ENCODE measurements around the gene GPS1.

Gene GPS1

GRCh38 chr17:82060001-82060380 is 8.3 kb downstream of the GPS1 start:
- DNase-seq, result no peak

DNA sequence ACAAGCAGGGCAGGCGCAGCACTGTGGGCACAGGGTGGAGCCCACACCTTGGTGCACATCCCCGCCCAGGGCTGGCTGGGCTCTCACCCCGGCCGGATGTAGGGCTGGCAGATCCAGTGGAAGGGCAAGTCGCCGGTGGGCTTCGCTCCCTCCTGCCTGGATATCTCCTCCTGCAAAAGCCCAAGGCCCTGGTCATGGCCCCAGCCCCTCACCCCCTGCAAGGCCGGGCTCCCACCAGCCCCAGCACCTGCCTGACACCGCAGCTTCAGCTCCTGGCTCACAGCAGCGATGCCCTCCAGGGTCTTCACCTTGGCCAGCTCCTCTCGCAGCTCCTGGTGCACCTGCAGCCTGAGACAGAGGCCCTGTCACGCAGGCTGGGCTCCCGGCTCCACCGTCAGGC is 8.9 kb downstream of the GPS1 start:
- DNase-seq, result no peak

GRCh38 chr17:82061047-82061925 is 9.6 kb downstream of the GPS1 start:
- DNase-seq, result no peak

GRCh38 chr17:82062076-82062983 is 10.6 kb downstream of the GPS1 start:
- DNase-seq, result no peak

DNA sequence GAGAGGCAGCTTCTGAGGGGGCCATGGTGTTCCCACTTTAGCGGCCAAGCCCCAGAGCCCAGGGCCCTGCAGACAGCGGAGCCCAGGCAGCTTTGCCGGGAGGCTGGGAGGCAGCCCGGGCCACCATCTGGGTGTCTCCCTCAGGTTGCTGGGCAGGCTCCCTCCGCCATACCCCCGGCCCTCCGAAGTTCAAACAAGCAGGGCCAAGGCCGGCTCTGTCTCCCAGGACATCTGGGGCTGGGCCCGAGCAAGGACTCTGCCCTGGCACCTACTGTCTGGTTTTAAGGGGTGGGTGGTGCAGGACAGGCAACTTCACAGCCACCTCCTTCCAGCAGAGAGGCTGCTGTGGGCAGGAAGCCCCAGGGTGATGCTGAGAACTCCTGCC is 11.3 kb downstream of the GPS1 start:
- no peak for DNase-seq

- no peak for DNase-seq
These were observed 12.0 kb downstream of the GPS1 start for GRCh38 chr17:82063424-82064415.

DNA sequence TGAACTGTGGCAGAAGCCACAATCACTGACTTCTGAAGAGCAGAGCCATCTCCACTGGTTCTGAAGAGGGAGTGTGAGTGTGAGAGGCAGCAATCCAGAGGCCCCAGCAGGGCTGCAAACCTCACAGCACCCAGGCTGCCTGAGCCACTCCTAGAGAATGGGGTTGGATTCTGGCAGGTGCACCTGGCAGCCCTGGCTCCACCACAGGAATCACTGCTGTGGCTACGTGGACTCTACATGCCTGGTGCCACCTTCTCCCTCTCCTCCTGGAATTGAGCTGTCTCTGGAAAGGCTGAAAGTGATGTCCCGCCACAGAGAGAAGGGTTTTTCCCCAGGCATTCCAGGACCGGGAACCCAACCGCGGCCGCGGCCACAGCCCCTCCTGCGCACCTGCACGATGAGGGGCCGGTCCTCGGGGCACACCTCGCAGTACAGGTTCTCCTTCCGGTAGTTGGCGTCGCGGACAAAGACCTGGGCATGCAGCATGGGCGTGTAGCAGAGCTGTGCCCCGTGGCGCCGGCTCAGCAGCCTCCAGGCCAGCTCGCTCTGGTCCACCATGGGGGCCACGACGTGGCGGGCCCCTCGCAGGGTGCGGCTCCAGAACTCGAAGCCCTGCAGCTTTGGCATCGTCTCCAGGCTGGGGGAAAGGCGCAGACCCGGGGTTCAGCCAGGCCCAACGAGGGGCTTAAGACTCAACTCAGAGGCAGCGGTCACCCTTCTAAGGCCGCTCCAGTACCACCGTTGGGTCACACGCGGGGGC is 12.9 kb downstream of the GPS1 start:
- no peak for DNase-seq

GRCh38 chr17:82065193-82065637 is 13.5 kb downstream of the GPS1 start:
- DNase-seq, result peak; percentile 18 to 21

DNA sequence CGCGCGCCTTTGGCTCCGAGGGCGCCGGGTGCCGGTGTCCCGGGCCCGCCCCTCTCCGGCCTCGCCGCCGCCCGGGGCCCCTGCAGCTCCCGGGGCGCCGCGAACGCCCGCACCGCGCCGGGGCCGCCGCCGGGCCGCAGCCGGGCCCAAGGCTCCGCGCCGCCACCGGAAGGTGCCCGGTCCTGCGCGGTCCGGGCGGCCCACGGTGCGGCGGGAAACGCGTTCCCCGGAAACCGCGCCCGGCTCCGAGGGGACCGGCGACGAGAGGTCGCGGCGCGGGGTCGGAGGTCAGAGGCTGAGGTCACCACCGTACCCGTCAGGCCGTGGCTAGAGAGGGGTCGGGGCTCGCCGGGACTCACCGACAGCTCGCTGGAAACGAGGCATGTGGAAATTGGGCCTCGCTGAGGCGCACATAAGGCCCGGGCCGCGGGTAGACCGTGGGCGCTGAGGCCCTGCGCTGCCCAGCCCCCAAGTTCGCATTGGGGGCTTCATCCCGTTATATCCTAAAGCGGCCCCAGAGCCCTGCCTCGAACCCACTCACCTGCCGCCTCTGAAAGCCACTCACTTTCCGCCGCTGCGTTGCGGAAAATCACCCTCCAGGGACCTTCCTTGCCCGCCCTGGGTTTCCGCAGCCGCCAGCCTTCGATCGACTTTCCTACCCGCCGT is 14.1 kb downstream of the GPS1 start, which contains the start of gene DUS1L:
Gene DUS1L (minus strand): TSS at position 167 of the 666 bp plus-strand sequence. CDS start 745 bp downstream, outside the sequence.
- peak; percentile 45 to 78 for DNase-seq

DNA sequence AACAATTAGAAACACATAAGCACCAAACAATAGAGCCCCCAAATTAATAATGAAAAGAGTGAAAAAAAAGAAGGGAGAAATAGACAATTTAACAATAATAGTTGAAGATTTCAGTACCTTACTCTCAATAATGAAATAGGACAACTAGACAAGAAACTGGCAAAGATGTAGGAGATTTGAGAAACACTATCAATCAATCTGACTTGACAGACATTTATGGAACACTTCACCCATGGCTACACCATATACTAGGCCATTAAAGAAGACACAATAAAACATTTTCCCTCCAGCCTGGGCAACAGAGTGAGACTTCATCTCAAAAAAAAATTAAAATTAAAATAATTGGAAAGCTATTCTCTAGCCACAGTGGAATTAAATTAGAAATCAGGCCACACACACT is 18.9 kb downstream of the GPS1 start:
- no peak for DNase-seq

DNA sequence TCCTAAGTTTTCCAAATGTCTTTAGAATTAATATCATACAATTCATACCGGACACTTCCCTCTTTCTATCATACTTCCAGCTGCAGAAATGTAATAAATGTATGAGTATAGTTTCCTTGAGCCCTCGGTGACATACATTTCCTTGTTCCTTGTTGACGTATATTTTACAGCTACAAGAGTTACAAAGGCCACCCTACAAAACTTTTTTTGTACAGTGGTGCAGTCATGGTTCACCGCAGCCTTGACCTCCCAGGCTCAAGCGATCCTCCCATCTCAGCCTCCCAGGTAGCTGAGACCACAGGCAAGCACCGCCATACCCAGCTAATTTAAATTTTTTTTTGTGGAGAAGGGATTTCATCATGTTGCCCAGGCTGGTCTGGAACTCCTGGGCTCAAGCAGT is 21.1 kb downstream of the GPS1 start:
- no peak for DNase-seq

GRCh38 chr17:82073446-82073845 is 21.7 kb downstream of the GPS1 start:
- no peak for DNase-seq

DNA sequence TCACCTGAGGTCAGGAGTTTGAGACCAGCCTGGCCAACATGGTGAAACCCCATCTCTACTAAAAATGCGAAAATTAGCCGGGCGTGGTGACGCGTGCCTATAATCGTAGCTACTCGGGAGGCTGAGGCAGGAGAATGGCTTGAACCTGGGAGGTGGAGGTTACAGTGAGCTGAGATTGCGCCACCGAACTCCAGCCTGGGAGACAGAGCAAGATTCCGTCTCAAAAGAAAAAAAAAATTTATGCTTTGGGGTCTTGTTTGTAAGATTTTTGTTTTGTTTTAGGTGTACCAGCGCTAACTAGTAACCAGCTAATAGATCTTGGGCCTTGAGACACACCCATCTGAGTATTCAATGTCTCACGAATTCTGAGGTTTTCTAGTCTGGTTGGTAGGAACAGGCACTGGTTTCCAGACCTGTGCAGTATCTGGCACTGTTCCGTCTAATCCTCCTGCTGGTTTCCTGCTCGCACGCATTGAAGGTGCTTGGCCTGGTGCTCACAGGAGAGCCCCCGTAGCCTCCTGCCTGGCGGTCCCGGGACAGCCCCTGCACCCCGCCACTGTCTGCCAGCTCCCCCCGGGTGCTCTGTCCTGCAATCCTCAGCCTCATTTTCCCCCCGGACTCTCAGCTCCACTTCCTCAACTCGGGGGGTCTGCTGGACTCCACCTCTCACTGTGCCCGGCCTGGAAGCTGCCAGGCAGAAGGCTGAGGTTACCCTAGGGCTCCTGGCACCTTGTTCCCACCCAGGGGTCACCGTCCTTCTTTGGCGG is 24.5 kb downstream of the GPS1 start:
- no peak for DNase-seq

DNA sequence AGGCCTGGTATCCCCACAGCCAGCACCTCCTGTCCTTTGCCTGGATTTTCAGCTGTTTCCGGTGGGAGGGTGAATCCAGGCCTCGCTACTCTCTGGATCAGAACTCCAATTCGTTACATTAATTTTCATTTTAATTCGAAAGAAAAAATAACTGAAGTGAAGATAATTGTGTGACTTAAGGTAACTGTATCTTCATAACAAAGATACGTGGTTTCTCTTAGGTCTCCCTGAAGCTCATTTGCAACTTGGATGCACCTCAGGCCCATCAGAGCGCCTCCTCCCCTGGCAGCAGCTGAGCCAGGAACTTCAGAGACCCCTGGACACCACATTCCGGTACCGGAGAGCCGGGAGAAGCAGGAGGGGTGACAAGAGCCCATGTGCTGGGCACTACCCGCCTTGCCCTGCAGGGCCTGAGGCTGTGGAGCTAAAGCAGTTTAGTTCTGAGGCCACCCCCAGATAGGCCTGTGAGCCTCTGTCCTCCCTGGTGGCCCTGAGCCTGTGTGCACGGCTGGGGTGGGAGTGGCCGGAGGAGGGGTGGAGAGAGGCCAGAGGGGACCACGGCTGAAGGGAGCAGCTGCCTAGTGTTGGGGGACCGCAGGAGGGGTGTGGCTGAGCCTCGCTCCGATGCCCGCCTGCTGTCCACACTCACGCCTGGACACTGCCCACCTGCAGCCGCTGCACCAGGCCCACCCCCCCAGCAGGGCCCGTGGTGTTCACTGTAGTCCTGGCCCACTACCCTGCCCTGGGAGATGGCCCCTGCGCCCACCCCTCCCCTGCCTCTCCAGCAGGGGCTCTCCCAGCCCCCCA is 25.3 kb downstream of the GPS1 start:
- DNase-seq, result no peak

- DNase-seq, result no peak
These were observed 26.1 kb downstream of the GPS1 start for GRCh38 chr17:82077617-82078358.

GRCh38 chr17:82078433-82078832 is 26.7 kb downstream of the GPS1 start:
- no peak for DNase-seq

DNA sequence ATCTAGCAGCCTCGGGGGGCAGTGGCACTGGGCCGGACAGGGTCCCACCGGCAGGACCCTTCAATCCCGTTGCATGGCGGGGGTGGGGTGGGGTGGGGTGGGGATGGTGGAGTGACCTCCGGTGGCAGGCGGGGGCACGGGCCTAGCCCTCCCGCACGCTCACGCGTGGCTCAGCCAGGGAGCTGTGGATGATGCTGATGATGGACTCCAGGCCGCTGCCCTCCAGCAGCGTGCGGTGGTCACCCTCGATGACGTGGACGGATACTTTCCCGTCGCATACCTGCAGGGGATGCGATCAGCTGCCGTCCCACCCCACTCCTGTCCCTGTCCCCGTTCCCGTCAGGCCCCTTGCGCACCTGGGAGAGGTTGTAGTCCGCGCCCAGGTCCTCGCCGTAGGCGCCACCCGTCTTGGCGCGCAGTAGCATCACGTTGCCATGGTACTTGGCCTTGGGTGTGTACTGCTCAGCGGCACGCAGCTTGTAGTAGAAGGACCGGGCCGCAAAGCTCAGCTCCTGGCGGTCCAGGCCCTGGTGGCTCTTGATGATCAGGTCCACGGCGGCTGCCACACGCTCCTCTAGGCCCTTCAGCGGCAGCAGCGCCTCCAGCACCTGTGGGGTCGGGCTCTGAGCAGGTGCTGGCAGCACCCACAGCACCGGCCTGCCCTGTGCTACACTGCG is 27.4 kb downstream of the GPS1 start:
- no peak for DNase-seq
